IMR-90 (cell line): Measurements from ENCODE around the gene STRN. TPM values are rescaled to one million over a fixed set of nuclear protein-coding genes. Genes with fewer than 3 reads are reported as not detected.

ENCODE experiments used
- ATAC-seq: fragments of 200-7000 bp; cut with Tn5 transposase; 2 replicates; pipeline ENCODE4 v1.9.1; 2020; ENCODE audit warnings: low read depth, mild to moderate bottlenecking, moderate library complexity
- BruUV-seq: library from RNA; stranded (reverse); fragments of 400-500 nt; replicated peaks from 2 replicates; lab custom pipeline; 2021; lab: Mats Ljungman, UMichigan
- CTCF ChIA-PET: fragments of 300-600 bp; formaldehyde crosslinking; extraction: SDS; loops from one replicate; lab custom pipeline; 2021; ENCODE audit warnings: antibody characterized with exemption; lab: Yijun Ruan, JAX
- POLR2A ChIA-PET: fragments of 300-600 bp; sonication (Branson Sonifier 250); formaldehyde crosslinking; loops from one replicate; lab custom pipeline; 2022; ENCODE audit warnings: antibody characterized with exemption; ENCODE audit not compliant: unreplicated experiment; lab: Charles Lee
- DNase-seq: peaks from one replicate; pipeline ENCODE4 v3.0.0; 2013
- H2AFZ ChIP-seq: replicated peaks from 2 replicates; pipeline ENCODE3; 2013; ENCODE audit warnings: low read length, mild to moderate bottlenecking; ENCODE audit not compliant: poor library complexity
- H2AK5ac ChIP-seq: 2 replicates; pipeline ENCODE4 v1.6.1; 2013; ENCODE audit warnings: low read depth, low read length, inconsistent platforms
- H2AK9ac ChIP-seq: replicated peaks from 2 replicates; pipeline ENCODE3; 2013; ENCODE audit warnings: mild to moderate bottlenecking, low read depth, low read length, moderate library complexity; ENCODE audit not compliant: poor library complexity
- H2BK120ac ChIP-seq: 2 replicates; pipeline ENCODE4 v1.6.1; 2013; ENCODE audit warnings: low read depth, low read length, inconsistent platforms
- H2BK15ac ChIP-seq: 3 replicates; pipeline ENCODE4 v1.6.1; 2013; ENCODE audit warnings: low read depth, low read length, inconsistent platforms
- H2BK20ac ChIP-seq: 2 replicates; pipeline ENCODE4 v1.6.1; 2013; ENCODE audit warnings: low read depth, mild to moderate bottlenecking, inconsistent platforms, low read length, moderate library complexity
- H2BK5ac ChIP-seq: 2 replicates; pipeline ENCODE4 v1.6.1; 2013; ENCODE audit warnings: mild to moderate bottlenecking, low read depth, low read length, inconsistent platforms; ENCODE audit not compliant: poor library complexity, severe bottlenecking
- H3K14ac ChIP-seq: replicated peaks from 2 replicates; pipeline ENCODE4 v1.6.1; 2013; ENCODE audit warnings: low read depth, low read length, inconsistent platforms
- H3K18ac ChIP-seq: 2 replicates; pipeline ENCODE4 v1.6.1; 2013; ENCODE audit warnings: low read depth, low read length, control low read depth
- H3K23ac ChIP-seq: 2 replicates; pipeline ENCODE4 v1.6.1; 2013; ENCODE audit warnings: low read depth, low read length, inconsistent platforms
- H3K27ac ChIP-seq: 2 replicates; pipeline ENCODE4 v1.5.1; 2013; ENCODE audit warnings: mild to moderate bottlenecking, control low read depth, low read length; ENCODE audit not compliant: insufficient read depth
- H3K27me3 ChIP-seq: 2 replicates; pipeline ENCODE4 v1.6.1; 2013; ENCODE audit warnings: low read length; ENCODE audit not compliant: control insufficient read depth, insufficient read depth
- H3K36me3 ChIP-seq: 2 replicates; pipeline ENCODE4 v1.6.1; 2013; ENCODE audit warnings: low read length, mixed read lengths; ENCODE audit not compliant: control insufficient read depth, insufficient read depth
- H3K4ac ChIP-seq: 2 replicates; pipeline ENCODE4 v1.6.1; 2013; ENCODE audit warnings: low read depth, low read length, inconsistent platforms
- H3K4me1 ChIP-seq: 2 replicates; pipeline ENCODE4 v1.6.1; 2013; ENCODE audit warnings: low read length, mixed read lengths; ENCODE audit not compliant: control insufficient read depth, insufficient read depth
- H3K4me2 ChIP-seq: 2 replicates; pipeline ENCODE4 v1.6.1; 2013; ENCODE audit warnings: low read depth, mild to moderate bottlenecking, control low read depth, low read length, moderate library complexity
- H3K4me3 ChIP-seq: 2 replicates; pipeline ENCODE4 v1.5.1; 2013; ENCODE audit warnings: low read depth, mild to moderate bottlenecking, control low read depth, low read length, moderate library complexity; ENCODE audit not compliant: insufficient read depth
- H3K56ac ChIP-seq: 2 replicates; pipeline ENCODE4 v1.6.1; 2013; ENCODE audit warnings: low read length, inconsistent platforms; ENCODE audit not compliant: insufficient read depth; ENCODE audit errors: extremely low read depth
- H3K79me1 ChIP-seq, 2 experiments: 2 replicates each; pipeline ENCODE4 v1.6.1; 2013; ENCODE audit warnings: low read length in 2 of 2, inconsistent platforms in 1 of 2, low read depth in 1 of 2
- H3K9ac ChIP-seq: 2 replicates; pipeline ENCODE4 v1.6.1; 2013; ENCODE audit warnings: low read depth, low read length, control low read depth
- H3K9me1 ChIP-seq: 2 replicates; pipeline ENCODE4 v1.6.1; 2013; ENCODE audit warnings: low read length, inconsistent platforms; ENCODE audit not compliant: insufficient read depth
- H3K9me3 ChIP-seq: 2 replicates; pipeline ENCODE4 v1.6.1; 2013; ENCODE audit warnings: low read length; ENCODE audit not compliant: control insufficient read depth, insufficient read depth
- H4K20me1 ChIP-seq: 2 replicates; pipeline ENCODE4 v1.6.1; 2013; ENCODE audit warnings: low read length, inconsistent platforms; ENCODE audit not compliant: insufficient read depth
- H4K5ac ChIP-seq: 2 replicates; pipeline ENCODE4 v1.6.1; 2013; ENCODE audit warnings: mild to moderate bottlenecking, low read depth, low read length, control low read depth
- H4K8ac ChIP-seq, 2 experiments: 2 replicates each; pipeline ENCODE4 v1.6.1; 2013; ENCODE audit warnings: low read depth in 2 of 2, low read length in 2 of 2, control low read depth in 1 of 2, inconsistent platforms in 1 of 2
- H4K91ac ChIP-seq: 2 replicates; pipeline ENCODE4 v1.6.1; 2013; ENCODE audit warnings: low read depth, low read length, inconsistent platforms; ENCODE audit not compliant: insufficient read depth
- BHLHE40 ChIP-seq: fragments of 150-350 bp; IDR thresholded peaks from 2 replicates; pipeline ENCODE4 v1.6.1; 2016; ENCODE audit warnings: mild to moderate bottlenecking, low read depth, low read length
- CEBPB ChIP-seq: IDR thresholded peaks from 2 replicates; pipeline ENCODE4 v1.6.1; 2012; ENCODE audit warnings: low read depth, low read length, improper control_type of control experiment
- CHD1 ChIP-seq: IDR thresholded peaks from 2 replicates; pipeline ENCODE4 v1.6.1; 2012; ENCODE audit warnings: low read depth, low read length, improper control_type of control experiment
- CTCF ChIP-seq: conservative IDR thresholded peaks from 2 replicates; pipeline ENCODE4 v1.5.1; 2012; ENCODE audit warnings: mild to moderate bottlenecking, low read depth, low read length, improper control_type of control experiment
- FOS ChIP-seq: fragments of 150-350 bp; IDR thresholded peaks from 2 replicates; pipeline ENCODE4 v1.6.1; 2016; ENCODE audit warnings: low read depth, low read length
- MAFK ChIP-seq: IDR thresholded peaks from 2 replicates; pipeline ENCODE4 v1.6.1; 2012; ENCODE audit warnings: low read depth, low read length, improper control_type of control experiment
- MAZ ChIP-seq: IDR thresholded peaks from 2 replicates; pipeline ENCODE4 v1.6.1; 2012; ENCODE audit warnings: low read depth, mild to moderate bottlenecking, low read length, improper control_type of control experiment, moderate library complexity, borderline replicate concordance
- MXI1 ChIP-seq: IDR thresholded peaks from 2 replicates; pipeline ENCODE4 v1.6.1; 2012; ENCODE audit warnings: low read depth, mild to moderate bottlenecking, low read length, moderate library complexity, borderline replicate concordance
- NFE2L2 ChIP-seq: fragments of 150-350 bp; IDR thresholded peaks from 2 replicates; pipeline ENCODE4 v1.6.1; 2016; ENCODE audit warnings: low read depth, mild to moderate bottlenecking, low read length
- POLR2A ChIP-seq: IDR thresholded peaks from 2 replicates; pipeline ENCODE4 v1.6.1; 2012; ENCODE audit warnings: mild to moderate bottlenecking, low read depth, low read length
- RAD21 ChIP-seq: IDR thresholded peaks from 2 replicates; pipeline ENCODE4 v1.6.1; 2012; ENCODE audit warnings: low read length, improper control_type of control experiment
- RCOR1 ChIP-seq: IDR thresholded peaks from 2 replicates; pipeline ENCODE4 v1.6.1; 2012; ENCODE audit warnings: mild to moderate bottlenecking, low read length, improper control_type of control experiment; ENCODE audit not compliant: insufficient replicate concordance
- RFX5 ChIP-seq: IDR thresholded peaks from 2 replicates; pipeline ENCODE4 v1.8.0; 2012; ENCODE audit warnings: low read depth, mild to moderate bottlenecking, low read length, moderate library complexity
- SMC3 ChIP-seq: fragments of 150-350 bp; IDR thresholded peaks from 2 replicates; pipeline ENCODE4 v1.6.1; 2016; ENCODE audit warnings: low read depth, mild to moderate bottlenecking, antibody characterized with exemption, low read length, moderate library complexity
- USF2 ChIP-seq: fragments of 150-350 bp; IDR thresholded peaks from 2 replicates; pipeline ENCODE4 v1.6.1; 2017; ENCODE audit warnings: mild to moderate bottlenecking, antibody characterized with exemption, low read length, low read depth
- WGBS, 2 experiments: methylation state at CpG; one replicate each; pipeline versions ENCODE4 v1.1.5 to v1.1.7; 2013; ENCODE audit warnings: missing lambda C conversion rate in 2 of 2; ENCODE audit not compliant: insufficient read length in 1 of 2; ENCODE audit errors: extremely low coverage in 2 of 2; 5-methylcytosine and 5-hydroxymethylcytosine counted together
- dilution Hi-C: fragments of 300-500 bp; cut with HindIII; formaldehyde crosslinking; loops from one replicate; pipeline ENCODE4 v1.14.3; 2018; ENCODE audit warnings: low sequenced_read_pairs; ENCODE audit not compliant: unreplicated experiment
- in situ Hi-C: fragments of 300-500 bp; cut with MboI; formaldehyde crosslinking; loops from 3 replicates; pipeline ENCODE4 v1.14.3; 2019; ENCODE audit warnings: low sequenced_read_pairs, inconsistent platforms, mixed read lengths
- intact Hi-C: fragments of 100-400 bp; cut with micrococcal nuclease; formaldehyde crosslinking; loops from 2 replicates; pipeline ENCODE4 v1.10.0; 2022
- polyA plus RNA-seq, 3 experiments: library from polyadenylated mRNA; depleted of rRNA; stranded (reverse); fragments of >200 nt; gene quantifications; 2 replicates each; pipeline ENCODE4 v1.2.3, GENCODE V29; 2012; ENCODE audit warnings: low replicate concordance in 1 of 3
- total RNA-seq: library from RNA; depleted of rRNA; stranded (reverse); fragments of >200 nt; gene quantifications from 2 replicates; pipeline ENCODE4 v1.2.3, GENCODE V29; 2012
- TF ChIP-seq, protein P1 (sequence below): fragments of 150-350 bp; IDR thresholded peaks from 2 replicates; pipeline ENCODE4 v1.6.1; 2016; ENCODE audit warnings: low read depth, mild to moderate bottlenecking, low read length, moderate library complexity, borderline replicate concordance

Gene STRN
- total and polyA plus RNA-seq, 2 of the 4 experiments (the other 2 are of a cell fraction) = 5.1 to 23.3 TPM

GRCh38 chr2:36839976-36840617 is 126.2 kb downstream of the STRN start:
- TF ChIP-seq RFX5 = no peak
- no peak for TF ChIP-seq FOS
- no peak for TF ChIP-seq MAFK
- TF ChIP-seq RCOR1 = no peak
- TF ChIP-seq SMC3 = no peak
- TF ChIP-seq USF2 = no peak
- no peak for TF ChIP-seq CEBPB
- TF ChIP-seq BHLHE40 = no peak
- TF ChIP-seq, protein P1, sequence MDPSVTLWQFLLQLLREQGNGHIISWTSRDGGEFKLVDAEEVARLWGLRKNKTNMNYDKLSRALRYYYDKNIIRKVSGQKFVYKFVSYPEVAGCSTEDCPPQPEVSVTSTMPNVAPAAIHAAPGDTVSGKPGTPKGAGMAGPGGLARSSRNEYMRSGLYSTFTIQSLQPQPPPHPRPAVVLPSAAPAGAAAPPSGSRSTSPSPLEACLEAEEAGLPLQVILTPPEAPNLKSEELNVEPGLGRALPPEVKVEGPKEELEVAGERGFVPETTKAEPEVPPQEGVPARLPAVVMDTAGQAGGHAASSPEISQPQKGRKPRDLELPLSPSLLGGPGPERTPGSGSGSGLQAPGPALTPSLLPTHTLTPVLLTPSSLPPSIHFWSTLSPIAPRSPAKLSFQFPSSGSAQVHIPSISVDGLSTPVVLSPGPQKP = no peak
- TF ChIP-seq NFE2L2 = no peak
- TF ChIP-seq MAZ = no peak
- TF ChIP-seq CHD1 = no peak
- no peak for TF ChIP-seq POLR2A
- TF ChIP-seq CTCF = no peak
- no peak for TF ChIP-seq RAD21
- TF ChIP-seq MXI1 = no peak
- H4K91ac ChIP-seq = no peak overlapping the region
- no peak overlapping the region for H3K18ac ChIP-seq
- no peak overlapping the region for H2BK5ac ChIP-seq
- no peak overlapping the region for H2BK20ac ChIP-seq
- H3K79me1 ChIP-seq = no peaks in the 10 kb centered on the region
- H3K36me3 ChIP-seq = no peaks in the 10 kb centered on the region
- H3K27me3 ChIP-seq = no peaks in the 10 kb centered on the region
- WGBS, 2 experiments = no CpG with 5 or more reads among the region's 4 CpGs
- no peak overlapping the region for H3K27ac ChIP-seq
- BruUV-seq = no TSS peak
- POLR2A ChIA-PET = interaction anchor here (0.6 kb wide), 1 partner anchor 24 kb away, joined by 4 read pairs; no protein-coding TSS in a partner anchor
- H2BK120ac ChIP-seq = no peak overlapping the region
- no peak overlapping the region for H3K4ac ChIP-seq
- CTCF ChIA-PET = no interaction called here
- H3K9me3 ChIP-seq = no peaks in the 10 kb centered on the region
- no peak overlapping the region for H3K4me2 ChIP-seq
- dilution Hi-C loops = no loop called here
- no peak overlapping the region for H3K23ac ChIP-seq
- DNase-seq (no peak), ATAC-seq (no peak)
- no peak overlapping the region for H3K14ac ChIP-seq
- no peak overlapping the region for H2AK9ac ChIP-seq
- no peak overlapping the region for H3K56ac ChIP-seq
- no peak overlapping the region for H4K5ac ChIP-seq
- no peak overlapping the region for H3K9ac ChIP-seq
- H3K9me1 ChIP-seq = no peaks in the 10 kb centered on the region
- no peak overlapping the region for H2AFZ ChIP-seq
- in situ Hi-C loops = no loop called here
- intact Hi-C loops = no loop called here
- H4K20me1 ChIP-seq = no peaks in the 10 kb centered on the region
- H2AK5ac ChIP-seq = no peak overlapping the region
- no peak overlapping the region for H2BK15ac ChIP-seq
- no peaks in the 10 kb centered on the region for H3K4me1 ChIP-seq
- H4K8ac ChIP-seq = no peak overlapping the region
- no peak overlapping the region for H3K4me3 ChIP-seq
